Osteocyte (in vitro differentiated cells): ENCODE data around the gene ASIC4. TPM values are rescaled to one million over a fixed set of nuclear protein-coding genes. Genes with fewer than 3 reads are reported as not detected.

Experiments
- DNase-seq: peaks from one replicate; pipeline ENCODE4 v3.0.0; 2021; ENCODE audit warnings: mixed read lengths; ENCODE audit not compliant: unreplicated experiment; ENCODE audit errors: extremely low spot score
- H3K27ac Mint-ChIP-seq: one replicate; pipeline ENCODE4 v1.8.0; 2021; ENCODE audit warnings: mild to moderate bottlenecking, mixed read lengths; ENCODE audit not compliant: unreplicated experiment
- H3K27me3 Mint-ChIP-seq: one replicate; pipeline ENCODE4 v1.8.0; 2021; ENCODE audit warnings: mixed read lengths; ENCODE audit not compliant: unreplicated experiment
- H3K36me3 Mint-ChIP-seq: one replicate; pipeline ENCODE4 v1.8.0; 2021; ENCODE audit warnings: mixed read lengths; ENCODE audit not compliant: unreplicated experiment
- H3K4me1 Mint-ChIP-seq: one replicate; pipeline ENCODE4 v1.8.0; 2021; ENCODE audit warnings: mixed read lengths; ENCODE audit not compliant: unreplicated experiment
- H3K4me3 Mint-ChIP-seq: one replicate; pipeline ENCODE4 v1.8.0; 2021; ENCODE audit warnings: mild to moderate bottlenecking, moderate library complexity, mixed read lengths; ENCODE audit not compliant: unreplicated experiment
- H3K9me3 Mint-ChIP-seq: one replicate; pipeline ENCODE4 v1.8.0; 2021; ENCODE audit warnings: mixed read lengths; ENCODE audit not compliant: unreplicated experiment
- total RNA-seq: library from RNA; stranded (reverse); gene quantifications from 2 replicates; pipeline ENCODE4 v1.2.1, GENCODE V29; 2021
- TF ChIP-seq, protein P1 (sequence below): fragments of 200-600 bp; sonication (generic); IDR thresholded peaks from 2 replicates; pipeline ENCODE4 v1.5.0; 2021; ENCODE audit warnings: antibody characterized with exemption, mild to moderate bottlenecking, moderate library complexity

ASIC4 gene
- total RNA-seq, 1 donor from 2014 or later: 0.11 TPM

DNA sequence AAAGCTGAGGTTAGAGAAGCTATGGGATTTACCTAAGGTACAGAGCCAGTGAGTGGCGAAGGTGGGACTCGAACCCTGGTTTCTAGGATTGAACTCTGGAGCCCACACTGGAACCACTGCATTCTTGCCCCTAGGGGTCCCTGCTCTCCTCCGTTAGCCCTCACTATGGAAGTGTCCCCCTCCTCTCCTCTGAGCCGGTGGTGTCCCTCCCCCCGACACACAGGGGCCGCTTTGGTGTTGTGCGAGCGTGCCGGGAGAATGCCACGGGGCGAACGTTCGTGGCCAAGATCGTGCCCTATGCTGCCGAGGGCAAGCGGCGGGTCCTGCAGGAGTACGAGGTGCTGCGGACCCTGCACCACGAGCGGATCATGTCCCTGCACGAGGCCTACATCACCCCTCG is 24.1 kb upstream of the ASIC4 start:
- Mint-ChIP-seq H3K4me3 (no peak overlapping the region), H3K4me1 (no peaks in the 10 kb centered on the region)

DNA sequence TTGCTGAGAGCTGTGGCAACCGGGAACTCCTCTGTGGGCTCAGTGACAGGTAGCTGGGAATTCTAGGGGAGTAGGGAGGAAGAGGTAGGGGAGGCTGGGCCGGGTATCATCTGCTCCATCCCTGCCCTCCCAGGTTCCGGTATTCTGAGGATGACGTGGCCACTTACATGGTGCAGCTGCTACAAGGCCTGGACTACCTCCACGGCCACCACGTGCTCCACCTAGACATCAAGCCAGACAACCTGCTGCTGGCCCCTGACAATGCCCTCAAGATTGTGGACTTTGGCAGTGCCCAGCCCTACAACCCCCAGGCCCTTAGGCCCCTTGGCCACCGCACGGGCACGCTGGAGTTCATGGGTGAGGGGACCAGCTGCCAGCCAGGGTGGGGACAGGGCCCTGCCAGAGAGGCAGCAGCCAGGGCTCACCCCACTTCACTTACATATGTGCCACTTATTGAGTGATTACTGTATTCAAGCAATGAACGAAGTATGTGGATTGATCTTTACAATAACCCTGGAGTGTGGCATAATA is 23.6 kb upstream of the ASIC4 start:
- Mint-ChIP-seq H3K4me3 (no peak overlapping the region), H3K27me3 (no peaks in the 10 kb centered on the region), H3K4me1 (no peaks in the 10 kb centered on the region), H3K27ac (no peak overlapping the region), H3K9me3 (no peaks in the 10 kb centered on the region), H3K36me3 (no peaks in the 10 kb centered on the region)
- TF ChIP-seq, protein P1, sequence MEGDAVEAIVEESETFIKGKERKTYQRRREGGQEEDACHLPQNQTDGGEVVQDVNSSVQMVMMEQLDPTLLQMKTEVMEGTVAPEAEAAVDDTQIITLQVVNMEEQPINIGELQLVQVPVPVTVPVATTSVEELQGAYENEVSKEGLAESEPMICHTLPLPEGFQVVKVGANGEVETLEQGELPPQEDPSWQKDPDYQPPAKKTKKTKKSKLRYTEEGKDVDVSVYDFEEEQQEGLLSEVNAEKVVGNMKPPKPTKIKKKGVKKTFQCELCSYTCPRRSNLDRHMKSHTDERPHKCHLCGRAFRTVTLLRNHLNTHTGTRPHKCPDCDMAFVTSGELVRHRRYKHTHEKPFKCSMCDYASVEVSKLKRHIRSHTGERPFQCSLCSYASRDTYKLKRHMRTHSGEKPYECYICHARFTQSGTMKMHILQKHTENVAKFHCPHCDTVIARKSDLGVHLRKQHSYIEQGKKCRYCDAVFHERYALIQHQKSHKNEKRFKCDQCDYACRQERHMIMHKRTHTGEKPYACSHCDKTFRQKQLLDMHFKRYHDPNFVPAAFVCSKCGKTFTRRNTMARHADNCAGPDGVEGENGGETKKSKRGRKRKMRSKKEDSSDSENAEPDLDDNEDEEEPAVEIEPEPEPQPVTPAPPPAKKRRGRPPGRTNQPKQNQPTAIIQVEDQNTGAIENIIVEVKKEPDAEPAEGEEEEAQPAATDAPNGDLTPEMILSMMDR: no peak
- DNase-seq: no peak

More for the DNA sequence above, 24.1 kb upstream of the ASIC4 start:
- Mint-ChIP-seq H3K27ac (no peak overlapping the region), H3K9me3 (no peaks in the 10 kb centered on the region), H3K36me3 (no peaks in the 10 kb centered on the region), H3K27me3 (no peaks in the 10 kb centered on the region)
- TF ChIP-seq, protein P1: no peak
- DNase-seq: no peak

DNA sequence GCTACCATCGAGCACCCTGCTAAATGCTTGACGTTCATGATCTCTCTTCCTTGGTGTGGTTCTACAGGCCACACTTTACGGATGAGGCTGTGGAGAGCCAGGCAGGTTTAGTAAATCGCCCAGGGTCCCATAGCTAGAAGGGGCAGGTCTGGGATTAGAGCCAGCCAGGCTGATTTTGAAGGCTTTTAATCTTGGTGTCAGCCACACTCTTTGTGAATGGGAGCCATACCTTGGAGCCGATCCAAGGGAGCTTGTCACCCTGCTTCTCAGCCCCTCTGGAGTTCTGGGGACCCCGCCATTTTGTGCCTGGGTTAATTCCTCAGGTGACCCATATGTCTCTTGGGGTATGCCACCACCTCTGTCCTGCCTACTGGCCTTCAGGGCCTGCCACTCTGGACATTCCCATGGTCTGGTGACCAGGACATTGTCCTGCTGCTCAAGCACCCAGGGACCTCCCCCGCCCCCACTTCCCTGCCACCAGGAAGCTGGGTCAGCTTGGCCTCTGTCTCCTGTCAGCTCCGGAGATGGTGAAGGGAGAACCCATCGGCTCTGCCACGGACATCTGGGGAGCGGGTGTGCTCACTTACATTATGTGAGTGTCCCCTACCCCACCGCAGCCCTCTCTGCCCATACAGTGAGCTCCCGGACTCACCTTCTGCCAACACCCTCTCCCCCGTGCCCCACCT is 22.9 kb upstream of the ASIC4 start:
- no peak for DNase-seq
- Mint-ChIP-seq H3K4me3 (no peak overlapping the region), H3K27ac (no peak overlapping the region), H3K9me3 (no peaks in the 10 kb centered on the region), H3K36me3 (no peaks in the 10 kb centered on the region), H3K4me1 (no peaks in the 10 kb centered on the region), H3K27me3 (no peaks in the 10 kb centered on the region)
- TF ChIP-seq, protein P1: no peak

- TF ChIP-seq, protein P1: no peak
- Mint-ChIP-seq H3K9me3 (no peaks in the 10 kb centered on the region), H3K4me3 (no peak overlapping the region), H3K4me1 (peaks cover 1% of the 10 kb centered on the region), H3K36me3 (no peaks in the 10 kb centered on the region), H3K27me3 (no peaks in the 10 kb centered on the region), H3K27ac (no peak overlapping the region)
- DNase-seq: no peak
Observed at GRCh38 chr2:219492575-219492974, 21.7 kb upstream of the ASIC4 start.

DNA sequence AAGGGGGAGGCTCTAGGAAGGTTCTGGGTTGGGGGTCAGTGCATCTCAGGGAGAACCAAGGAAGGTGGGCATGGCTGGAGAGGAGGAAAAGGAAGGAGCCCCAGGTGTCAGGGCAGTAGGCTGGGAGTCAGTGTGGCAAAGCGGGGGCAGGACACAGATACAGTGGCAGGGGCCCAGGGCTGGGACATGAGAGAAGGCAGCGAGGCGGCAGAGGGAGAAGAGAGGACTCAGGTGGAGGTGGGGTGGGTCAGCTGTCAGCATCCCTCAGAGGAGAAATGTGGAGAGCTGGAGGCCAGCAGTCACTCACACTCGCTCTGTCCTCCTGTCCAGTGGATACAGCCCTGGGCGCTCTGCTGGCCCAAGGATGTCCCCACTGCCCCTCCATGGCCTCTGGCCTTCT is 21.2 kb upstream of the ASIC4 start:
- H3K4me3 Mint-ChIP-seq: no peak overlapping the region
- no peaks in the 10 kb centered on the region for H3K27me3 Mint-ChIP-seq
- no peaks in the 10 kb centered on the region for H3K36me3 Mint-ChIP-seq
- H3K4me1 Mint-ChIP-seq: peaks cover 3% of the 10 kb centered on the region
- TF ChIP-seq, protein P1: no peak
- no peaks in the 10 kb centered on the region for H3K9me3 Mint-ChIP-seq
- DNase-seq: no peak
- no peak overlapping the region for H3K27ac Mint-ChIP-seq
